Stimulated activated CD4-positive, alpha-beta T cell treated with anti-CD3 and anti-CD28 coated beads, Interleukin-15, amount 100 ng/mL, for 1 hour (primary cell): ENCODE measurements around the gene BCL2L2.

ENCODE experiments used
- DNase-seq, 2 donors: peaks; one replicate each; pipeline ENCODE4 v3.0.0-alpha.2; 2020; ENCODE audit warnings: low read depth in 1 of 2, low spot score in 1 of 2

BCL2L2 gene

GRCh38 chr14:23299986-23300686, 6.5 kb upstream of the BCL2L2 start:
- no peak for DNase-seq

- DNase-seq = no peak
Measured at GRCh38 chr14:23300687-23301223, 5.9 kb upstream of the BCL2L2 start.

- peak; percentile 96 to 97 for DNase-seq
Measured at GRCh38 chr14:23301288-23301968, 5.2 kb upstream of the BCL2L2 start.

GRCh38 chr14:23301969-23302289, 4.7 kb upstream of the BCL2L2 start:
- DNase-seq = no peak

GRCh38 chr14:23302290-23303225, 4.1 kb upstream of the BCL2L2 start, which contains the start of gene PPP1R3E:
TSS of gene PPP1R3E (minus strand) at chr14:23302859. CDS start at chr14:23302576, 283 bp downstream.
- peak; percentile 77 to 79 for DNase-seq

- DNase-seq = no peak
Measured at GRCh38 chr14:23307146-23307530, 505 bp downstream of the BCL2L2 start.

GRCh38 chr14:23307687-23308644, 1.3 kb downstream of the BCL2L2 start:
- DNase-seq = no peak

GRCh38 chr14:23308721-23309445, 2.2 kb downstream of the BCL2L2 start:
- no peak for DNase-seq

GRCh38 chr14:23310546-23310945, 3.9 kb downstream of the BCL2L2 start:
- no peak for DNase-seq

GRCh38 chr14:23316300-23316699, 9.7 kb downstream of the BCL2L2 start:
- no peak for DNase-seq

GRCh38 chr14:23319746-23320583, 13.3 kb downstream of the BCL2L2 start:
- DNase-seq = no peak

GRCh38 chr14:23320584-23321571, 14.2 kb downstream of the BCL2L2 start, which contains the start of gene PABPN1:
TSS of gene PABPN1 (plus strand) at chr14:23321457. CDS start at chr14:23321470, 13 bp downstream.
- peak; percentile 90 to 94 for DNase-seq

- peak in 1 of 2 donors; percentile 35 for DNase-seq
Measured at GRCh38 chr14:23321572-23322547, 15.2 kb downstream of the BCL2L2 start.

- no peak for DNase-seq
Measured at GRCh38 chr14:23322568-23323517, 16.2 kb downstream of the BCL2L2 start.

GRCh38 chr14:23323838-23324454, 17.3 kb downstream of the BCL2L2 start:
- no peak for DNase-seq
